DOHH2 (cell line): ENCODE data around the gene SSH2.

ENCODE experiments used
- H3F3A ChIP-seq: fragments of 200-600 bp; sonication (generic), shearing (Covaris generic); 2 replicates; pipeline ENCODE4 v1.6.0; 2016; ENCODE audit warnings: antibody characterized with exemption, mild to moderate bottlenecking; ENCODE audit not compliant: control insufficient read depth, insufficient read depth
- H3K27ac ChIP-seq: fragments of 200-600 bp; sonication (generic); 2 replicates; pipeline ENCODE4 v1.5.1; 2014; ENCODE audit warnings: low read depth, mild to moderate bottlenecking, low read length, moderate library complexity
- H3K27me3 ChIP-seq: fragments of 200-600 bp; sonication (generic); 2 replicates; pipeline ENCODE4 v1.6.1; 2014; ENCODE audit warnings: mild to moderate bottlenecking, low read length, mixed read lengths; ENCODE audit not compliant: control insufficient read depth
- H3K36me3 ChIP-seq: fragments of 200-600 bp; sonication (generic); 2 replicates; pipeline ENCODE4 v1.6.1; 2014; ENCODE audit warnings: mild to moderate bottlenecking, low read length, moderate library complexity, mixed read lengths; ENCODE audit not compliant: control insufficient read depth
- H3K4me1 ChIP-seq: fragments of 200-600 bp; sonication (generic); 2 replicates; pipeline ENCODE4 v1.6.1; 2014; ENCODE audit warnings: mild to moderate bottlenecking, low read length, mixed read lengths; ENCODE audit not compliant: control insufficient read depth
- H3K4me2 ChIP-seq: fragments of 200-600 bp; sonication (generic); 2 replicates; pipeline ENCODE4 v1.6.0; 2014; ENCODE audit warnings: mild to moderate bottlenecking, low read length, moderate library complexity
- H3K4me3 ChIP-seq: fragments of 200-600 bp; sonication (generic); 2 replicates; pipeline ENCODE4 v1.5.1; 2014; ENCODE audit warnings: mild to moderate bottlenecking, low read length, mixed read lengths
- H3K79me2 ChIP-seq: fragments of 200-600 bp; sonication (generic); 2 replicates; pipeline ENCODE4 v1.6.1; 2014; ENCODE audit warnings: mild to moderate bottlenecking, low read length, mixed read lengths; ENCODE audit not compliant: control insufficient read depth
- H3K9me2 ChIP-seq: fragments of 200-600 bp; sonication (generic); replicated peaks from 2 replicates; pipeline ENCODE4 v1.6.1; 2014; ENCODE audit warnings: mild to moderate bottlenecking, low read length, mixed read lengths; ENCODE audit not compliant: control insufficient read depth
- H3K9me3 ChIP-seq: fragments of 200-600 bp; sonication (generic); 2 replicates; pipeline ENCODE4 v1.6.1; 2014; ENCODE audit warnings: antibody characterized with exemption, low read length, mixed read lengths; ENCODE audit not compliant: control insufficient read depth, insufficient read depth
- H4K20me1 ChIP-seq: fragments of 200-600 bp; sonication (generic); 2 replicates; pipeline ENCODE4 v1.6.0; 2014; ENCODE audit warnings: low read depth, mild to moderate bottlenecking, antibody characterized with exemption, low read length, moderate library complexity; ENCODE audit not compliant: control insufficient read depth, insufficient read depth
- CTCF ChIP-seq: fragments of 200-600 bp; sonication (generic); IDR thresholded peaks from one replicate; pipeline ENCODE4 v1.5.1; 2014; ENCODE audit warnings: antibody characterized with exemption, mild to moderate bottlenecking, low read depth, low read length; ENCODE audit not compliant: poor library complexity, severe bottlenecking
- EZH2phosphoT487 ChIP-seq: fragments of 200-600 bp; sonication (generic); IDR thresholded peaks from 2 replicates; pipeline ENCODE4 v1.6.1; 2017; ENCODE audit warnings: borderline replicate concordance, mild to moderate bottlenecking, antibody characterized with exemption, low read length, moderate library complexity, mixed read lengths

Gene SSH2

GRCh38 chr17:29610395-29610794, 319.6 kb downstream of the SSH2 start:
- H3K4me2 ChIP-seq, result no peak overlapping the region
- TF ChIP-seq CTCF, result no peak
- TF ChIP-seq EZH2phosphoT487, result no peak
- H3K27ac ChIP-seq, result no peak overlapping the region
- H3F3A ChIP-seq, result no peaks in the 10 kb centered on the region; the same call in 1 of the 2 replicates
- H4K20me1 ChIP-seq, result peaks cover 8% of the 10 kb centered on the region
- H3K36me3 ChIP-seq, result peaks cover 10% of the 10 kb centered on the region; the same call in 1 of the 2 replicates
- peaks cover 19% of the 10 kb centered on the region for H3K4me1 ChIP-seq
- no peaks in the 10 kb centered on the region for H3K9me2 ChIP-seq
- H3K79me2 ChIP-seq, result no peaks in the 10 kb centered on the region
- no peaks in the 10 kb centered on the region for H3K9me3 ChIP-seq
- H3K27me3 ChIP-seq, result no peaks in the 10 kb centered on the region
- no peak overlapping the region for H3K4me3 ChIP-seq

- Histone ChIP-seq H3K4me3 (no peak overlapping the region), H3K36me3 (peaks cover 10% of the 10 kb centered on the region; the same call in 1 of the 2 replicates), H3K4me1 (peaks cover 15% of the 10 kb centered on the region), H3K79me2 (peaks cover 7% of the 10 kb centered on the region), H3F3A (no peaks in the 10 kb centered on the region), H3K27me3 (no peaks in the 10 kb centered on the region), H3K9me2 (no peaks in the 10 kb centered on the region), H4K20me1 (peaks cover 2% of the 10 kb centered on the region; the same call in 1 of the 2 replicates), H3K27ac (no peak overlapping the region), H3K4me2 (no peak overlapping the region), H3K9me3 (no peaks in the 10 kb centered on the region)
- TF ChIP-seq CTCF, result no peak
- no peak for TF ChIP-seq EZH2phosphoT487
Observed at GRCh38 chr17:29608986-29609385, 321.0 kb downstream of the SSH2 start.

- H3K27me3 ChIP-seq, result no peaks in the 10 kb centered on the region
- H3F3A ChIP-seq, result no peaks in the 10 kb centered on the region
- H3K9me3 ChIP-seq, result no peaks in the 10 kb centered on the region
- TF ChIP-seq CTCF (no peak), EZH2phosphoT487 (no peak)
- H3K9me2 ChIP-seq, result no peaks in the 10 kb centered on the region
- no peaks in the 10 kb centered on the region; the same call in 1 of the 2 replicates for H4K20me1 ChIP-seq
- peaks cover 13% of the 10 kb centered on the region for H3K4me1 ChIP-seq
- peaks cover 7% of the 10 kb centered on the region; the same call in 1 of the 2 replicates for H3K36me3 ChIP-seq
- H3K27ac ChIP-seq, result no peak overlapping the region
- H3K79me2 ChIP-seq, result peaks cover 16% of the 10 kb centered on the region
- H3K4me2 ChIP-seq, result no peak overlapping the region
- H3K4me3 ChIP-seq, result no peak overlapping the region
Observed at GRCh38 chr17:29607557-29608195, 322.4 kb downstream of the SSH2 start.
